H9 (cell line): ENCODE data around the gene RRP9. TPM values are rescaled to one million over a fixed set of nuclear protein-coding genes. Genes with fewer than 3 reads are reported as not detected.

Source experiments
- DNase-seq: peaks from one replicate; pipeline ENCODE4 v3.0.0-alpha.2; 2017
- H2AFZ ChIP-seq: one replicate; pipeline ENCODE4 v1.6.1; 2013; ENCODE audit warnings: mild to moderate bottlenecking, low read length, control low read depth, moderate library complexity
- H2AK5ac ChIP-seq: 2 replicates; pipeline ENCODE4 v1.6.1; 2013; ENCODE audit warnings: low read length, control low read depth, mixed read lengths; ENCODE audit not compliant: insufficient read length
- H2BK120ac ChIP-seq: one replicate; pipeline ENCODE4 v1.6.1; 2013; ENCODE audit warnings: low read depth, mild to moderate bottlenecking, low read length, control low read depth, inconsistent platforms; ENCODE audit not compliant: poor library complexity, severe bottlenecking
- H2BK12ac ChIP-seq: 2 replicates; pipeline ENCODE4 v1.6.1; 2013; ENCODE audit warnings: low read length, control low read depth, mixed read lengths, low read depth; ENCODE audit not compliant: insufficient read length
- H2BK15ac ChIP-seq: 2 replicates; pipeline ENCODE4 v1.6.1; 2013; ENCODE audit warnings: low read depth, low read length, control low read depth
- H2BK20ac ChIP-seq: one replicate; pipeline ENCODE4 v1.6.1; 2013; ENCODE audit warnings: low read depth, mild to moderate bottlenecking, low read length, control low read depth, inconsistent platforms; ENCODE audit not compliant: poor library complexity, severe bottlenecking
- H2BK5ac ChIP-seq: 2 replicates; pipeline ENCODE4 v1.6.1; 2013; ENCODE audit warnings: low read length, control low read depth, mixed read lengths; ENCODE audit not compliant: insufficient read length
- H3K14ac ChIP-seq: 2 replicates; pipeline ENCODE4 v1.6.1; 2013; ENCODE audit warnings: low read length, control low read depth; ENCODE audit not compliant: insufficient read depth
- H3K18ac ChIP-seq: 2 replicates; pipeline ENCODE4 v1.6.1; 2013; ENCODE audit warnings: low read depth, mild to moderate bottlenecking, mixed read lengths, low read length, control low read depth; ENCODE audit not compliant: insufficient read length
- H3K23ac ChIP-seq: 2 replicates; pipeline ENCODE4 v1.6.1; 2013; ENCODE audit warnings: low read length, control low read depth, mixed read lengths, low read depth; ENCODE audit not compliant: insufficient read length
- H3K23me2 ChIP-seq: 2 replicates; pipeline ENCODE4 v1.6.1; 2013; ENCODE audit warnings: low read depth, mild to moderate bottlenecking, mixed read lengths, low read length, control low read depth; ENCODE audit not compliant: insufficient read length, poor library complexity, severe bottlenecking
- H3K27ac ChIP-seq: 2 replicates; pipeline ENCODE4 v1.5.1; 2013; ENCODE audit warnings: low read length, control low read depth, mixed read lengths, low read depth; ENCODE audit not compliant: insufficient read length
- H3K27me3 ChIP-seq: 2 replicates; pipeline ENCODE4 v1.6.1; 2013; ENCODE audit warnings: low read length, control low read depth, inconsistent platforms; ENCODE audit not compliant: insufficient read depth
- H3K4ac ChIP-seq: 2 replicates; pipeline ENCODE4 v1.6.1; 2013; ENCODE audit warnings: low read depth, mild to moderate bottlenecking, control low read depth, inconsistent platforms, low read length, moderate library complexity
- H3K4me1 ChIP-seq: 2 replicates; pipeline ENCODE4 v1.6.1; 2013; ENCODE audit warnings: low read length, control low read depth, inconsistent platforms; ENCODE audit not compliant: insufficient read depth
- H3K4me2 ChIP-seq: 2 replicates; pipeline ENCODE4 v1.6.1; 2013; ENCODE audit warnings: low read length, control low read depth, mixed read lengths; ENCODE audit not compliant: insufficient read length, insufficient read depth
- H3K56ac ChIP-seq: 2 replicates; pipeline ENCODE4 v1.6.1; 2013; ENCODE audit warnings: low read depth, mild to moderate bottlenecking, mixed read lengths, low read length, control low read depth; ENCODE audit not compliant: insufficient read length
- H3K79me1 ChIP-seq: 2 replicates; pipeline ENCODE4 v1.6.1; 2013; ENCODE audit warnings: low read depth, mild to moderate bottlenecking, moderate library complexity, low read length, control low read depth, inconsistent platforms; ENCODE audit not compliant: insufficient read depth, poor library complexity, severe bottlenecking
- H3K79me2 ChIP-seq: 2 replicates; pipeline ENCODE4 v1.6.1; 2013; ENCODE audit warnings: low read length, control low read depth, inconsistent platforms; ENCODE audit not compliant: insufficient read depth
- H3K9ac ChIP-seq: 2 replicates; pipeline ENCODE4 v1.6.1; 2013; ENCODE audit warnings: low read length, control low read depth, mixed read lengths; ENCODE audit not compliant: insufficient read length; ENCODE audit errors: extremely low read depth
- H3K9me3 ChIP-seq: one replicate; pipeline ENCODE4 v1.6.1; 2013; ENCODE audit warnings: low read depth, low read length, inconsistent platforms; ENCODE audit not compliant: control insufficient read depth
- H3T11ph ChIP-seq: one replicate; pipeline ENCODE4 v1.6.1; 2013; ENCODE audit warnings: mild to moderate bottlenecking, low read length, control low read depth, inconsistent platforms
- H4K20me1 ChIP-seq: one replicate; pipeline ENCODE4 v1.6.1; 2013; ENCODE audit not compliant: control insufficient read depth, insufficient read length, insufficient read depth
- H4K5ac ChIP-seq: 2 replicates; pipeline ENCODE4 v1.6.1; 2013; ENCODE audit warnings: low read depth, mild to moderate bottlenecking, mixed read lengths, low read length, control low read depth; ENCODE audit not compliant: insufficient read length
- H4K8ac ChIP-seq: replicated peaks from 2 replicates; pipeline ENCODE4 v1.6.1; 2013; ENCODE audit warnings: low read length, control low read depth, mixed read lengths, low read depth; ENCODE audit not compliant: insufficient read length
- H4K91ac ChIP-seq: 2 replicates; pipeline ENCODE4 v1.6.1; 2013; ENCODE audit warnings: low read depth, mild to moderate bottlenecking, moderate library complexity, mixed read lengths, low read length, control low read depth; ENCODE audit not compliant: insufficient read length
- H3K27ac Mint-ChIP-seq, 3 experiments: 2 replicates in 2 of 3; 3 replicates in 1 of 3; pipeline ENCODE4 v1.8.0; 2020 to 2021; ENCODE audit warnings: mixed read lengths in 3 of 3, mild to moderate bottlenecking in 1 of 3, moderate library complexity in 1 of 3
- H3K27me3 Mint-ChIP-seq: 2 replicates; pipeline ENCODE4 v1.8.0; 2021; ENCODE audit warnings: low read depth, mild to moderate bottlenecking, moderate library complexity, mixed read lengths
- H3K36me3 Mint-ChIP-seq, 3 experiments: 2 replicates in 2 of 3; 3 replicates in 1 of 3; pipeline ENCODE4 v1.8.0; 2020 to 2021; ENCODE audit warnings: low read depth in 3 of 3, mixed read lengths in 3 of 3; ENCODE audit not compliant: insufficient read depth in 1 of 3
- H3K4me1 Mint-ChIP-seq, 2 experiments: 2 replicates each; pipeline ENCODE4 v1.8.0; 2020; ENCODE audit warnings: mixed read lengths in 2 of 2
- H3K4me3 Mint-ChIP-seq, 2 experiments: 2 replicates in 1 of 2; 3 replicates in 1 of 2; pipeline ENCODE4 v1.8.0; 2020 to 2021; ENCODE audit warnings: mild to moderate bottlenecking in 2 of 2, mixed read lengths in 2 of 2, moderate library complexity in 1 of 2
- H3K9me3 Mint-ChIP-seq, 2 experiments: 2 replicates in 1 of 2; 3 replicates in 1 of 2; pipeline ENCODE4 v1.8.0; 2020; ENCODE audit warnings: mild to moderate bottlenecking in 2 of 2, mixed read lengths in 2 of 2, moderate library complexity in 1 of 2
- CTCF ChIP-seq: fragments of 200-600 bp; sonication (generic); conservative IDR thresholded peaks from 3 replicates; pipeline ENCODE4 v1.8.0; 2021; ENCODE audit warnings: antibody characterized with exemption, mild to moderate bottlenecking
- WGBS: extraction: QIAGEN DNeasy Blood & Tissue Kit; methylation state at CpG from one replicate; pipeline ENCODE4 v1.1.7; 2013; ENCODE audit warnings: missing lambda C conversion rate, low lambda C conversion rate, mixed read lengths; ENCODE audit not compliant: insufficient read length; ENCODE audit errors: extremely low coverage; 5-methylcytosine and 5-hydroxymethylcytosine counted together
- total RNA-seq: library from RNA; stranded (reverse); gene quantifications from 2 replicates; pipeline ENCODE4 v1.2.1, GENCODE V29; 2021

The RRP9 gene
- total RNA-seq, 1 experiment from 2014 or later = 64.0 TPM

- H3K36me3 Mint-ChIP-seq = peaks cover 58 to 88% (median 77%) of the 10 kb centered on the region in 3 experiments; a peak in 6 of 7 replicates
- Histone ChIP-seq H4K91ac (no peak overlapping the region), H3K27me3 (no peaks in the 10 kb centered on the region), H3K56ac (no peak overlapping the region), H3K79me1 (peaks cover 12% of the 10 kb centered on the region), H2BK5ac (no peak overlapping the region), H3K79me2 (peaks cover 9% of the 10 kb centered on the region), H3T11ph (no peak overlapping the region), H3K4me2 (no peak overlapping the region), H3K4me1 (0 out of 2 replicates have a peak, but pooled peaks cover 2% of the 10 kb centered on the region), H3K27ac (no peak overlapping the region), H3K4ac (no peak overlapping the region), H3K14ac (no peak overlapping the region), H2BK20ac (no peak overlapping the region), H2BK12ac (no peak overlapping the region), H2AK5ac (no peak overlapping the region), H2BK120ac (no peak overlapping the region), H4K20me1 (no peaks in the 10 kb centered on the region), H2AFZ (no peak overlapping the region), H4K8ac (no peak overlapping the region), H3K18ac (no peak overlapping the region), H3K9me3 (no peaks in the 10 kb centered on the region), H4K5ac (no peak overlapping the region), H3K23ac (no peak overlapping the region), H3K9ac (no peak overlapping the region), H2BK15ac (no peak overlapping the region), H3K23me2 (peaks cover 4% of the 10 kb centered on the region)
- no peak for TF ChIP-seq CTCF
- no CpG with 5 or more reads among the region's 25 CpGs for WGBS
- no peak for DNase-seq
- H3K9me3 Mint-ChIP-seq = no peaks in the 10 kb centered on the region; a peak in 1 of 5 replicates
- H3K27me3 Mint-ChIP-seq = no peaks in the 10 kb centered on the region; the same call in 1 of the 2 replicates
- H3K4me1 Mint-ChIP-seq = peaks cover 11% of the 10 kb centered on the region in 2 experiments
- H3K4me3 Mint-ChIP-seq = no peak overlapping the region
- no peak overlapping the region for H3K27ac Mint-ChIP-seq
These were observed 5.6 kb downstream of the RRP9 start for GRCh38 chr3:51935886-51936755.
